ENCODE results near the gene WSB1.

GRCh38 chr17:27355419-27355818, 61.5 kb downstream of the WSB1 start:
- no peak for TF ChIP-seq POLR2A (IDR thresholded peaks at IDR 0.05; ENCODE audit: low read depth, low read length)
- no peak for TF ChIP-seq POLR2AphosphoS5 (IDR thresholded peaks at IDR 0.05; ENCODE audit: low read depth, low read length)

Measured in GM12892 (cell line).